Right kidney (tissue), 1 donor: ENCODE data around the gene CRELD2.

ENCODE experiments used
- DNase-seq: peaks from one replicate; pipeline ENCODE4 v3.0.0-alpha.2; 2016

CRELD2 gene

DNA sequence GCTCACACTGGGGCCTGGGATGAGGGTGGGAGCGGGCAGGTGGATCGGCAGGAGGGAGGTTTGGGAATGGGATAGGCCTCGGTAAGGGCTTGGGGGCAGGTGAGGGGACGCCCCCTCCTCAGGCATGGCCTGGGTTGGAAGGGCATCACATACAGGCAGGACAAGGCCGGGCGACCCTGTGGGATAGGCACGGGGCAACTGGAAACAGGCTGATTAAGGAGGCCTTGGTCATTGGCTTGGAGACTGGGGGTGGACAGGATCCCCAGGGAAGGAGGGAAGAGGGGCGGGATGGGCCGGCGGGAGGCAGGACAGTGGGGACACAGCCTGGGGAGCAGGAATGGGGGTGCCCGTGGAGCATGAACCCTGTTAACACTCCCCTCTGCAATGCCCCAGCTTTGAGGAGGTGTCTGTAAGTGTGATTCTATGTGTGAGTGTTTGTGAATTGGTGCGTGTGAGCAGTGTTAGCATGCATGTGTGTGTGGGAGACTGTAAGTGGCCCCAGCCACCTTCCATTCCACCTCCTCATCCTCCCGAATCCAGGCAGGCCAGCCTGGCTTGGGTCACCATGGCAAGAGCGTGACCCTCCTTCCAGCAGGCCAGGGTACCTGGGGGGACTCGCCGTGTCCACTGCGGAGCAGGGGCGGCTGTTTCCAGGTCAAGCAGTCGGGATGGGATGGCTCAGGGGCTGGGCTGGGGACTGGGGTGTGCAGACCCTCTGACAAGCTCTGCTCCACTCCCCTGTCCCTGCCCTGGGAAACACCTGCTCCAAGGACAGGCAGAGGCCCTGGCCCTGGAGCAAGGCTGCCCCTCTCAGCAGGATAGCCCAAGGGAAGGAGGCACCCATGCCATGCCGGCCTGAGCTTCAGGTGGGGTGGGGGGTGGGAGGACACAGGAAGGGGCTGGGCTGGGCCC, 38.7 kb downstream of the CRELD2 start:
- no peak for DNase-seq

DNA sequence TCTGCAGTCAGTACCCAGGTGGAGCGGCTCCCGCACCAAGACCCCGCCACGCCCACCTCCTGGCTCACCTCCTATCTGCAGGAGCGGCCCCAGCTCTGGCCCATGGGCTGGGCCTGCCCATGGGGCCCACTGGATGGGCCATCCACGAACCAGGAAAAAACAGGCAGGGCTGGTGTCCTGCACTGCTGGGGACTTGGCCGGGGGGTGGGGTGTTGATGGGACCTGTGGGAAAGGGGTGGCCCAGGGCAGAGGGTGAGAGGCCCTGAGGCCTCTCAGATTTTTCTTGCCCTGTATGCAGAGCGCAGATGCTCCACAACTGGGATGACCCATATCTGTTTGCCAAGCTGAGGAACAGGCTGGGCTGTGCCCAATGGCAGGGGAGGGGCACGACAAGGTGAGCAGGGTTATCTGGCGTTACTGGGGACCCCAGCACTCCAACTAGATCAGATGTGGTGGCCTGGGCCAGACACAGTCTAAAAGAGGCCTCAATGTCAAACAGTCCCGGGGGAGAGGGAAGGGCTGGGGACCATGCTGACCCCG, 39.5 kb downstream of the CRELD2 start:
- no peak for DNase-seq

DNA sequence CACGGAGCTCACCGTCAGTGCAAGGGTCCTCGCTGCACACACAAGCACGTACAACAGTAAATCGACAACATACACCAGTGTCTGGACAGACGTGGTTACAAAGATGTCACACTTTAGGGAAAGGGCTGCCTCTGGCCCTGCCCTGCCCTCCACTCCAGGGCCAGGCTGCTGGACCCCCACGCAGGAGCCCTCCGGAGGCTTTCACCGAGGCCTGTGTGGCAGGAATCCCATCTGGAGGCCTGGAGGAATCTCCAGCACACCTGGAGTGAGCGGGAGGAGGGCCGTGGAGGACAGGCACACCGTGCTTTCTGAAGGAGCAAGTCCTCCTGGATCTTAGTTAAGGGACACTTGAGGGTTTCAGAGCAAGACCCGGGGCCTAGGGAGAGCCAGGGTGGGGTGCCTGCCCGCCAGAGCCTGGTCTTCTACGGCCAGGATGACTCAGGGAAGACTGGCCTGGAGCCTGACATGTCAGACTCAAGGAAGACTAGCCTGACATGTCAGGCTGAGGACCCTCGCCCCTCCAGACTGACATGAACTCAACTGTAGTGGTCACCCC, 40.0 kb downstream of the CRELD2 start:
- DNase-seq = no peak

DNA sequence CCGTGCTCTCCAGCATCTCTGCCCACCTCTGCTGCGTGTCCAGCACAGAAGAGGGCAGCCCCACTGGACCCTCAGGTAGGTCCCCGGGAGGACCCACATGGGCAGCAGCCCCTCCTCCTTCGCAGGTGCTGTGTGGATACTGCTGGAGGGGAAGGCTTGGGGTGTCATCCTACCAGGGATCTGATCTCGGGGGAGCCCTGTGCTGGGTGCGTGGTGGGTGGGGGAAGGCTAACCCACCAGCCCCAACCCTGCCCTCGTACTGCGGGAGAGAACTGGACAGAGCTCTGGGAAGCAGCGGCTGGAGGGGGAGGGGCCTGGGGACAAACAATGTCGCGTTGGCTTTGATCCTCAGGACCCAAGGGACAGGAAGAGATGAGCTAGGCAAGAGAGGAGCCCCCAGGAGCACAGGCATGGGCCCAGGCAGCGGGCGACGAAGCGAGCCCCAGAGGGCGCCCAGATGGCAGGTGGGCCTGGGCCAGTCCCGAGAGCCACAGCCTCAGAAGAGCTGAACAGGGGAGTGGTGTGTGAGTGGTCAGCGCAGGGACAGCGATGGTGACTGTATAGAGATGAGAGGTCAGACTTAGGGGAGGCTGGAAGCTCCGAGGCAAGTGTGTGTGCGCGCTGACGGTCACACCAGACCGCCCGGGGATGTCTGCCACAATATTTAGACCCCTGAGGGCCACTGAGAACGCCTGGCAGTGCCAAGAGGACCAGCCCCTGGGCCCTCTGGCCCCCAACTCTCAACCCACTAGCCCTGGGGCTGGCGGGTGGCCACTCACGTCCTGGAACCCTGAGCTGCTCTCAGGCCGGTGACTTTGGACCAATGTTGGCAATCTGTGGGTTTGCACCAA, 40.7 kb downstream of the CRELD2 start:
- no peak for DNase-seq

DNA sequence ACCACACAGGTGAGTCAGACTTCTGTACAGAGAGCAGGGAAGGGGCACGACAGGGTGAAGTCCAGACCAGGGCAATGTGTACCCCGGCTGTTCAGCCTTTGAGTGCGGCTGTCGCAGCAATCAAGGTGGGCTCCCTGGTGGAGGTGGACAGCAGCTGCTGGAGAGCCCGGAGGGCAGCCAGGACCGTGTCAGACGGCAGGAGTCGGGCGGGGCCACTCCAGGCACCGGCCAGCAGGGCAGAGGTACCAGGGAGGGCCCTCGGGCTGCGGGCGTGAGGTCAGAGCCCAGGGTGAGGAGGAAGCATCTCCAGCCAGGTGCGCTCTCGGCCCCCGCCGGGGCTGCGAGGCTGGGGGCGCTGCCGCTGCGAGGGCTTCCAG, 41.3 kb downstream of the CRELD2 start:
- no peak for DNase-seq

DNA sequence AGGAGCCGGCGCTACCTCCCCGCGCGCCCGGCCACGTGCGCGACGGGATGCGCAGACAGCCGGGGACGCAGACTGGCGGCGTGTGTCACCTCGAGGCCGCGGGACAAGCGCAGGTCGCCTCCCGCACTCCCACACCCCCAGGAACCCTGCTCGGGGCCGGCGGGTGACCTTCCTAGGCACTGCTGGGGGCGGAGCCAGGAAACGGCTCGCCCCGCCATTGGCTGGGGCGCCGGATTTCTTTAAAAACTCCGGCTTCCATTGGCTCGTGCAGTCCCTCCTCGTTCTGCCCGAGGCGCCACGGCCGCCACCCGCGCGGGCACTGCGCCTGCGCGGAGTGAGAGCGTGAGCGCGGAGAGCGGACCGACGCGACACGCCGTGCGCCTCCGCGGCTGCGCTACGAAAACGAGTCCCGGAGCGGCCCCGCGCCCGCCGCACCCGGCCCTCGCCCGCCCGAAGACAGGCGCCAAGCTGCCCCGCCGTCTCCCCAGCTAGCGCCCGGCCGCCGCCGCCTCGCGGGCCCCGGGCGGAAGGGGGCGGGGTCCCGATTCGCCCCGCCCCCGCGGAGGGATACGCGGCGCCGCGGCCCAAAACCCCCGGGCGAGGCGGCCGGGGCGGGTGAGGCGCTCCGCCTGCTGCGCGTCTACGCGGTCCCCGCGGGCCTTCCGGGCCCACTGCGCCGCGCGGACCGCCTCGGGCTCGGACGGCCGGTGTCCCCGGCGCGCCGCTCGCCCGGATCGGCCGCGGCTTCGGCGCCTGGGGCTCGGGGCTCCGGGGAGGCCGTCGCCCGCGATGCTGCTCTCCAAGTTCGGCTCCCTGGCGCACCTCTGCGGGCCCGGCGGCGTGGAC, 41.9 kb downstream of the CRELD2 start, which contains the start of gene PIM3:
TSS of gene PIM3 (plus strand) at position 614 of the 846 bp plus-strand sequence. CDS start at position 790, 176 bp downstream.
- DNase-seq = peak; percentile 96

DNA sequence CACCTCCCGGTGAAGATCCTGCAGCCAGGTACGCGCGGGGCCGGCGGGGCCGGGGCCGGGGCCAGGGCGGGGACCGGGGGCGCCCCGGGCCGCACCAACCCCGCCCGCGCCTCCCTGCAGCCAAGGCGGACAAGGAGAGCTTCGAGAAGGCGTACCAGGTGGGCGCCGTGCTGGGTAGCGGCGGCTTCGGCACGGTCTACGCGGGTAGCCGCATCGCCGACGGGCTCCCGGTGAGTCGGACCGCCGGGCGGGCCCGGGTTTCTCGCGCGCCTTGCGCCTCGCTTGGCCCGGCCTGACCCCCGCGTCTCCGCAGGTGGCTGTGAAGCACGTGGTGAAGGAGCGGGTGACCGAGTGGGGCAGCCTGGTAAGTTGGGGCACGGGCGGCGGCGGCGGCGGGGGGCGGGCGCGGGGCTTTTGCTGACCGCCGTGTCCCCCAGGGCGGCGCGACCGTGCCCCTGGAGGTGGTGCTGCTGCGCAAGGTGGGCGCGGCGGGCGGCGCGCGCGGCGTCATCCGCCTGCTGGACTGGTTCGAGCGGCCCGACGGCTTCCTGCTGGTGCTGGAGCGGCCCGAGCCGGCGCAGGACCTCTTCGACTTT, 42.7 kb downstream of the CRELD2 start:
- peak; percentile 62 for DNase-seq

DNA sequence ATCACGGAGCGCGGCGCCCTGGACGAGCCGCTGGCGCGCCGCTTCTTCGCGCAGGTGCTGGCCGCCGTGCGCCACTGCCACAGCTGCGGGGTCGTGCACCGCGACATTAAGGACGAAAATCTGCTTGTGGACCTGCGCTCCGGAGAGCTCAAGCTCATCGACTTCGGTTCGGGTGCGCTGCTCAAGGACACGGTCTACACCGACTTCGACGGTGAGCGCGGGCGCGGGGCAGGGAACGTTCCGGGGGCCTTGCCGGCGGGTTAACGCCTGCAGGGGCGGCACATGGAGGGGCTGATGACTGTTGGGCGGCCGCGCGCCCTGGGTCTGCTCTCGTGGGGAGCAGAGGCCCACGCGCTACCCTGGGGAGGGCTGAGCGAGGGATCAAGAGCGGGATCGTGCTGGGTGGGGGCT, 43.2 kb downstream of the CRELD2 start:
- peak; percentile 74 for DNase-seq

DNA sequence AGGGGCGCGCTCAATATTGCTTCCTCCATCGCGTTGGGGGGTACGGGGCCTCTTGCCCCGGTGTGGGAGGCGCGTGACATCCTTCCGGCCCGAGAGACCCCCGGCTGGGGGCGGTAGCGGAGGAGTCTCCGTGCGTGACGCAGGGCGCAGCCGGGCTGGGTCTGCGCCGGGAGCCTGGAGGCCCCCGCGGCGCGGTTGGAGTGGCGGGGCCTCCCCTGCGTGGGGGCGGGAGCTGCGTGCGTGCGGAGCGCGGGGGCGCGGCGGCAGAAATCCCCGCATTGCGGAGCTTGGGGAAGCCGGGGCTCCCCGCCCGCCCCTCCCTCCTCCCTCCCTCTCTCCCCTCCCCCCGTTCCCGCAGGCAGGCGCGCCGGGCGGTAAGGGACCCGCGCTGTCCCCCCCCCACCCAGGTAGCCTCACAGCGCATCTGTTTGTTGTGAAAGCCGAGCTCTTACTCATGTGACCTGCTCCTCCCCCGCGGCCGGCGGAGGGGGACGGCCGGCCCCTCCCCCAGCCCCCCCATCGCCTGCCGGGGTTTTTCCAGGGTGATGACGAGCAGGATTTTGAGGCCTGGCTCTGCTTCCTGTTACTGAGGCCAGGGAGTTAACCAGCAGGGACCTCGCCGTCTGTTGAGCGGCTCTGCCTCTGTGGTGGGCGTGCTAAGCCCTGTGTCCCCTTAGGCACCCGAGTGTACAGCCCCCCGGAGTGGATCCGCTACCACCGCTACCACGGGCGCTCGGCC, 43.7 kb downstream of the CRELD2 start:
- DNase-seq = peak; percentile 68

DNA sequence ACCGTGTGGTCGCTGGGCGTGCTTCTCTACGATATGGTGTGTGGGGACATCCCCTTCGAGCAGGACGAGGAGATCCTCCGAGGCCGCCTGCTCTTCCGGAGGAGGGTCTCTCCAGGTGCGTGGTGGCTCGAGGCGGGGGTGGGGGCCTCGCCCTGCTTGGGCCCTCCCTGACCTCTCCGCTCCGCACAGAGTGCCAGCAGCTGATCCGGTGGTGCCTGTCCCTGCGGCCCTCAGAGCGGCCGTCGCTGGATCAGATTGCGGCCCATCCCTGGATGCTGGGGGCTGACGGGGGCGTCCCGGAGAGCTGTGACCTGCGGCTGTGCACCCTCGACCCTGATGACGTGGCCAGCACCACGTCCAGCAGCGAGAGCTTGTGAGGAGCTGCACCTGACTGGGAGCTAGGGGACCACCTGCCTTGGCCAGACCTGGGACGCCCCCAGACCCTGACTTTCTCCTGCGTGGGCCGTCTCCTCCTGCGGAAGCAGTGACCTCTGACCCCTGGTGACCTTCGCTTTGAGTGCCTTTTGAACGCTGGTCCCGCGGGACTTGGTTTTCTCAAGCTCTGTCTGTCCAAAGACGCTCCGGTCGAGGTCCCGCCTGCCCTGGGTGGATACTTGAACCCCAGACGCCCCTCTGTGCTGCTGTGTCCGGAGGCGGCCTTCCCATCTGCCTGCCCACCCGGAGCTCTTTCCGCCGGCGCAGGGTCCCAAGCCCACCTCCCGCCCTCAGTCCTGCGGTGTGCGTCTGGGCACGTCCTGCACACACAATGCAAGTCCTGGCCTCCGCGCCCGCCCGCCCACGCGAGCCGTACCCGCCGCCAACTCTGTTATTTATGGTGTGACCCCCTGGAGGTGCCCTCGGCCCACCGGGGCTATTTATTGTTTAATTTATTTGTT, 44.6 kb downstream of the CRELD2 start:
- DNase-seq = peak; percentile 37

DNA sequence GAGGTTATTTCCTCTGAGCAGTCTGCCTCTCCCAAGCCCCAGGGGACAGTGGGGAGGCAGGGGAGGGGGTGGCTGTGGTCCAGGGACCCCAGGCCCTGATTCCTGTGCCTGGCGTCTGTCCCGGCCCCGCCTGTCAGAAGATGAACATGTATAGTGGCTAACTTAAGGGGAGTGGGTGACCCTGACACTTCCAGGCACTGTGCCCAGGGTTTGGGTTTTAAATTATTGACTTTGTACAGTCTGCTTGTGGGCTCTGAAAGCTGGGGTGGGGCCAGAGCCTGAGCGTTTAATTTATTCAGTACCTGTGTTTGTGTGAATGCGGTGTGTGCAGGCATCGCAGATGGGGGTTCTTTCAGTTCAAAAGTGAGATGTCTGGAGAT, 45.2 kb downstream of the CRELD2 start:
- no peak for DNase-seq

DNA sequence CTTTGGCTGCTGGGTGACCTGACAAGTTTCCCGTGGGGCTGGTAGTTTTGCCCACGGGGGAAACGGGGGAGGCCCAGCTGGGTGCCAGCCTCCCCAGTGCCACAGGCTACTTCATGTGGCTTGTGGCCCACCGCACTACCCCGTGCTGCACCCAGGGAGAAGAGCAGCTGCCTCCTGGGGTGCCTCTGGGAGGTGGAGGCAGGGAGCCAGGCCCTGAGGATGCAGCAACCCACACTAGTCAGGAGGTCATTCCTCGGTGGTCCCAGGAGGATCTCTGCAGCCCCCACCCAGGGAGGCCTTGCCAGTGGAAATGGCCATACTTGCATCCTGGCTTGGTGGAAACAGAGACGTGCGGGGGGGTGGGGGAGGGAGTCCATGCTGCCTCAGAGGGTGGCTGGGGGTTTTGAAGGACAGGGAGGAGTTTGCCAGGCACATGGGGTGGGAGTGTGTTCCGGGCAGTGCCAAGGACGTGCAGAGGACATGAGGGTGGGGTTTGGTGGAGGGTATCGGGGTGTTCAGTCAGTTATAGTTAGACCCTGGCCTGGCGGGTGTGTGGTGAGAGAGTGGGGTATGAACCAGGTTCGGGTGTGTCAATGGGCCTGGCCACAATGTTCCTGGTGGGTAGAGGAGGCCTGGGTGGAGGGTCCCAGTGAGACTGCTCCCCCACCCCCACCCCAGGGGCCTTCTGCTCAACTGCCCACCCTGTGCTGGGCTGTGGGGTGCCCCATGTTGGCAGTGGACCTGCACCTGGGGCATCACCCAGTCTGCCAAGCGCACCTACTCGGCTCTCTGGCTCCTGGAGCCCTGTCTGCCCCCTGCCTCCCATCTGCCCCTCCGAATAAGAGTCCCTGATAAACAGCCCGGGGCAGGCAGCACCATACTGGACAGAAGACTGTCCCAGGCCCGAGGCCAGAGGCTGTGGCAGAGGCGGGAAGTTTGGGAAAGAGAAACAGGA, 46.0 kb downstream of the CRELD2 start:
- peak; percentile 7 for DNase-seq

DNA sequence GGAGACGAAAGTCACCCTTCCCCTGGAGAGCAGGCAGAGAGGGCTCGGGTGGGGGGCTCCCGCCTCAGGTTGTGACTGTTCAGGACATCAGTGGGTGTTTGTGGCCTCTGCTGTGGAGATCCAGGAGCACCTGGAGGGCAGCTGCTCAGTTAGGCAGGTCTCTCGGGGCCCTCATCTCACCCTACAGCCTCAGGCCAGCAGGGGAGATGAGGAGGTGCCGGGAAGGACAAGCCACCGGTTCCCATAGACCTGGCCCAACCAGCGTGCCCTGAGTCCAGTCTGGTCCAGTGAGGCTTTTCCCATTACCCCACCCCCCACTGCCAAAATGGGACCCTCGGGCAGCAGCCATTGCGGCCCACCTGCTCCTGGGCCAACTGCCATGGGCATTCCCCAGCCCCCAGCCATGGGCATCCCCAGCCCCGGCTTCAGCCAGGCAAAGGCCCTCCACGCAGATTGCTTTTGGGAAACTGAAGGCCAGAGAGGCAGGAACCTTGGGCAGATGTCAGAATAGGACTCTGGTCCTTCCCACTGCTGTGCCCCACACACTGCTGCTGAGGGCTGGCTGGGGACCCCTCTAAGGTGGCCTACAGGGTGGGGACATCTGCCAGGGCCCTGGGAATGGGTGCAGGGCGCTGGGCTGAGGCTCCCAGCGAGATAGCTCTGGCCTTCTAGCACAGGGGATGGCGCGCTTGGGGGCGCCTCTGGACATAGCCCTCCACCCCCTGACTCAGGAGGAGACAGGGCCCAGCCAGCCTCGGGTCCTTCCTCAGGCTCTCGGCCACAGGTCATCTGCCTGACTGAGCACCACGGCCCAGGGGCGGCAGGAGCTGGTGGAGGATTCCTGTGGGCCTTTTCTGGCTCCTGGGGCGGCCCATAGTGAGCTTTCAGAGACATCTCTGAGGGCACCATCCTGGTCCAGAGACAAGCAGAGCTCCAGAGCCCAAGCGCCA, 46.9 kb downstream of the CRELD2 start:
- DNase-seq = peak; percentile 1

DNA sequence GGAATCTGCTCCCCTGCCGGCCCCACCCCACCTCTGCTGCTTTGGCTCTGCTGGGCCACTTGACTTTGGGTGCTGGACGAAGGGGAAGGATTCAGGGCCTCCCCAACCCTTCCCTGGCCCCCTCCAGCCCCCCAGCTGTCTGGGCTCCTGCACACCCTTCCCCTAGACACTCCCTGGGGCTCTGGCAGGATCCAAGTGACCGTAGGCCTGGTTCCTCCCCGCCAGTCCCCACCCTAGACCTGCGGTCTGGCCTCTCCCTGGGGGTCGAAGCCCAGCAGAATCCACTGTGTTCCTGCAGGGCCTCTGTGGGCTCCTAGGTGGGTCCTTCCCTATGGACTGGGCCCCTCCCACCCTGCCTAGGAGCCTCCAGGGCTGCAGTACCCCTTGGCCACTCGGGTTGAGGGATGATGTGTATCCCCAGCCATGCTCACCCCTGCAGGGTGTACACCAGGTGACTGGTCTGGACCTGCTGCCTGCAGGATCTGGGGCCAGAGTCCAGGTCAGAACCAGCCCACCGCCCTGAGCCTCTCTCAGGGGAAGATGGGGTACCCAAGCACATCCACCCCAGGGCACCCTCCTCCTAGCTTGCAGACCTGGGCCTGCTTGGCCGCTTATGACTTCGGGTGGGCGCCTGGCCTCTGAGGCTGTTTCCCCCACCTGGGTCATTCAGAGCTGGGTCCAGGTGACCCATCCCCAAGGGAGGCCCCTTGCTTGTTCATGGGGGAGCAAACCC, 47.8 kb downstream of the CRELD2 start:
- DNase-seq = no peak

DNA sequence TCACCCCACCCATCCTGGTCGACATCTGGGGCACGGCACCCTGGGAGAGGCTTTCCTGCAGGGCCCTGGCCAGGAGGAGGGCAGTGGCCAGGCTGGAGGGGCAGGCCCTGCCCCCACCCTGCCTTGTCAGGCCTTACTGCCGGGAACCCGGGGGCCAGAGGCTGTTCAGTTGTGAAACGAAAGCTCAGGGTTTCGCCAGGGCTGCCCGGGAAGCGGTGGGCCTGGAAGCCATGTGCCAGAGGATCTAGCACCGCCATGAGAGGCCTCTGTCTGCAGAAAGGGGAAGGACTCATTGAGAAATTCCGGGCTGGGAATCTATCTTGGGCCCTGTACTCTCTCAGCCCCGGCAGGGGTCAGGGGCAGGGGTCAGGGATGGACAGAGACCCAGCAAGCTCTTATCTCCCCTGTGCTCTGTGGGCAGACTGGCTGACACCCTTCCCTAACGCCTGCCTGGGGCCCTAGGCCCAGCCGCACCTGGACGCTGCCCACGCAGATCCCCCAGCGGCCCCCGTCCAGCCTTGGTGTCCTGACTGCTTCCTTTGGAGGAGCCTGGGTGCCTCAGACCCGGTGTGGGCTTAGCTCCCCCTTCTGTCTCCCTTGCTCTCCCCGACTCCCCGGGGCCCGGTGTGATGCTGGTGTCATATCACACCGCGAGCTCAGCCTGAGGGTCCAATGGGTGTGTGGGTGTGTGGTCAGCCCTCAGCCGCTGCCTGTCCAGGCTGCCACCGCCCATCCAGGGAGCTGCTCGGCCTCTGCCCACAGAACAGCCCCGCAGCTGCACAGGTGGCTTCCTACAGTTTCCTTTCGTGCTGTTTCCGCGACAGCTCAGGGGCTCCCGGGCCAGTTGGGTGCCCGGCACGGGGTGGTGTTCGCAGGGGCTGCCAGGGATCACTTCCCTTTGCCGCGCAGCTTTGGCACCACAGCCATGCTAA, 48.6 kb downstream of the CRELD2 start:
- peak; percentile 49 for DNase-seq
